ENCODE data around the gene B4GALT6.

B4GALT6 gene

DNA sequence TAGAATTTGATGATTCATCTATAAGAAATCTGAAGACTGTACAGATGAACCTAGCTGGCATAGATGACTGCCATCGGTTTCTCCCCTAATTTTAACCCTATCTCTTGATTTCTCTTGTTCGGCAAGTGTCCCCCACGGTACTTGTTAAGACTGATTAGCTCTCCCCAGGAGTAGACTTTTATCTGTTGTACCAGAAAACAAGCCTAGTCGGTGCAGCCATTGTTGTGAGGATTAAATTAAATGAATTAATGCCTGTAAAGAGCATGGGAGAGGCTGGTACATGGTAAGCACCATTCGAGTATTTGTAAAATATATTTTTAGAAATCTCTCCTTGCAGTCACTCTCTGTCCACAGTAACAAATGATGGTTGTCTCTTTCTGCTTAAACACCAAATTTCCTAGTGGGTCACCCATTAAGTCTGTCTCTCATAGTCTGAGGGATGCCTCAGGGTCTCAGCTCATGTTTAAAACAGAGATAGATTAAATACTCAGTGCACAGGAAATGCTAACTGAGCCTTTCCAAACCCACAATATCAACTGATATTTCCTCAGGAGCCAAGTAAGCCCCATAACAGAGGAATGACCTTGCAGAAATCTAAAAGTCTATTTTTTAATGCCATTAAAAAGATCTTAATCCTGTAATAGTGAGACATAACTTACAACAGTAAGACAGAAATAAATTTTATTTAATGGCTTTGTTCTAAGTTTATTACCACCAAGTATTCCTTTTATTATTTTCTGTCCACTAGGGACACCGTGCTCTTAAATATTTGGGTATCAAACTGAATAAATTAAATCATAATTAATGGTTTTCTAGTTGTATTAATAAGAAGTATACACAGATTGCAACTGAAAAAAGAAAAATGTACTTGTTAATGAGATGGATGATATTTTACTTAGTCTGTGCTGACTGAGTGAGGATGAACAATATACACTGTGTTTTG is 2.9 kb upstream of the B4GALT6 start:
- no peak for DNase-seq

DNA sequence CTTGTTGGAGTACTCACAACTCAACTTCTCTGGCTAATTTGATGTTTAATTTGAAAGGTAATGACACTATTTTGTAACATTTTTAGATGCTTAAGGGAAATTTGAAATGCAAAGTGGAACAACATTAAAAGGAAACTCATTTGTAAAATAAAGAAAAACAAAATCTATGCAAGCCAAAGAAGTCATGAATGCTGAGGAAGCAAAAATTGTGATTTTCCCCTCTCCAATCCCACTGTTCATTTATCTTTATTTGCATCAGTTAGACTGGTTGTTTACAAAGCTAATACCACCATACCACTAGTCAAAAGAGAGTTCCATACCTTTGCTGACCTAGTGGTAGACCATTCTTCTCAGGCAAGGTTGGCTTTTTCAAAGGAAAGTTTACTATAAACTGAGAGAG is 2.2 kb upstream of the B4GALT6 start:
- no peak for DNase-seq

DNA sequence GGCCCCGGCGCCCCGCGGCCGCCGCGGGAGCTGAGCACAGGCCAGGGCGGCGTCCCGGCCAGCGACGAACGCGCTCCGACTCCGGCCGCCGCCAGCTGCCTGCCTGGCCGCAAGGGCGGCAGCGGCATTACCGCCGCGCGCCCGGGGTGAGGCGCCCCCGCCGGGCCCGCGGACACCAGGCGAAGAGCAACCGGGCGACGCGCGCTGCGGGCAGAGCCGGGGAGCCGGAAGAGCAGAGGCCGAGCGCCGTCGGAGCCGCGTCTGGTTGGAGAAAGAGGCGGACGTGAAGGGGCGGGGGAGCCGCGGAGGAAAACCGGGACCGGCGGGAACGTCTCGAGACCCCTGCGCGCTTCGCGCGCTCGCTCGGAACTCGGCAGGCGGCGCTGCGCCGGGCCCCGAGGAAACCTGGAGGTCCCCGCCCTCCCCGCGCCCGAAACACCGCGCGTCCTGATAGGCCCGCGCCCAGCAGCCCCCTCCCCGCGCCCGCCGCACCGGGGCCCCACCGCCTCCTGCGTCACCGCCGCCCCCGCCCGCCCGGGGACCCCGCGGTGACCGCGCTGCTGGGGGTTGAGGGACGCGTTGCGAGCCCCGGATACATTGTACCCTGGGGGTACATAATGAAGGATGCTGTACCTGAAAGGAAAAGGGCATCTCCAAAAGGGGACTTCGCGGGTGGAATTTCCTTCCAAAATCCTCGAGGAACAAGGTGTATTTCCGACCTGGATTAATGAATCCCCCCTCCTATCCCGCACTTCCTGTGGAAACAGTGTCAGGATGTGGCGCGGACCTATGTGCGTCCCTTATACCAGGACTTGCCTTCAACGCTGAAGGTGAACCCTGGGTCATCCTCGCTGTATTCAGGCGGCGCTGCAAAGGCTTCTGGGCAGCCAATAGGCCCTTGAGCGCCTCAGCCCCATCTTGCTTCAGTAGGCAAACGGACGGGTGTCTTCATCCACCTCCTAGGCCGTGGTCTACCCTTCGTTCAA is 1.0 kb upstream of the B4GALT6 start:
- peak; percentile 7 for DNase-seq

DNA sequence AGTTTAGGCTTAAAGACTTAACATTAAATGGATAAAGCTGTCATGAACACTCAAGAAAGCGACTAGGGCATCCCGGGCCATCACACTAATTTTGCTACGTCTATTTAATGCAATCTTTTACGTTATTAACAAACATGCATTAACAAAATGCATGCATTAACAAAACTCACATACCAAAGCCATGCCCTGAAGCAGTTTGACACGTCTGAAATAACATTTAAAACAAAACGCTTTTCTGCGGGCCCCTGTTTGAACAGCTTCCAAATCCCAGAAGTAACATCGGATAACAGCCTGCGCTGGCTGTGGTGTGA is 458 bp downstream of the B4GALT6 start:
- DNase-seq, result no peak

DNA sequence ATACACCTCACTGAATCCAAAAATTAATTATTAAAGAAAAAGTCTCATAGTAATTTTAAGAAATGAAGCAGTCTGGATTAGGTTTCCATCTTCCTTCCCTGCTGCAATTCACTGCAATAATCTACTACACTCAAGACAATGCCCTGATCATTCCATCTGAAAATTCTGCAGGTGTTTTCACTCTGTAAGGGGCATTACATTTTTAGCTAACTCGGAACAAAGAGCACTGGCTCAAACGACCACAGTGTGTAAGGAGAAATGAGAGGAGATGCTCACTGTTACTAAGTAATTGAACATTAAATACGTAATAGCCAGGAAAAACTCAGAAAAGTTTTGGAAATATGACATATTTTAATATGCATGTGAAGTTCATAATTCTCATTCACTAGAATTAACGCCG is 1.3 kb downstream of the B4GALT6 start:
- DNase-seq, result no peak

DNA sequence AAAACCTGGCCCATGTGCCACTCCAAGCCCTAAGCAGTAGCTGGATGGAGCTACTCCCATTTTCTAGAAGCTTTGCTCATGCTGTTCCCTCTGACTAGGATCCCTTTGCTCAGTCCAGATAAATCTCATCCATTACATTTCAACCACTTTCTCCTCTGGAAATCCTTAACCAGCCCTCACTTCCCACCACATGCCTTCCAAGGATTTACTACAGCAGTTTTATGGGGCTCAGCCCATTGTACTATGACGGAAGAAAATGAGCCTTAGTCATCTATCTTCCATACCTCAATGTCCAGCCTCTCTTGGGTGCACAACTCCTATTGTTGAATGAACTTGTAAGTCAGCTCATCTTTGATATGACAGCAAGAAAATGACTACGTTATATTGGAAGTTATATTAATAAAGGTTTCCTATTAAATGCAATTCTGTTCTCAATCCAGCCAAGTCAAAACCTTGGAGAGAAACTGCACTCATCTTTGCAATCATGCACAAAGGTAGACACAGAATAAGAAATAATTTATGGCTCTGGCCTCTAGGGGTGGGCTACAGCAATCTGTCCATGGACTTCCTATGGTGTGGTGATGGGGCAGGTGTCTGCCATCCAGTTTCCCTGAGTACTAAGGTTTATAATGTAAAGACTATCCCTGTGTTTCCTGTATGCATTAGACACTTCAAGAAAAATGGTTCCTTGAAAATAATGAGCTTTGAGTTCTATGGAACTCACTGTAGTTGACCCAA is 3.4 kb downstream of the B4GALT6 start:
- DNase-seq, result no peak

DNA sequence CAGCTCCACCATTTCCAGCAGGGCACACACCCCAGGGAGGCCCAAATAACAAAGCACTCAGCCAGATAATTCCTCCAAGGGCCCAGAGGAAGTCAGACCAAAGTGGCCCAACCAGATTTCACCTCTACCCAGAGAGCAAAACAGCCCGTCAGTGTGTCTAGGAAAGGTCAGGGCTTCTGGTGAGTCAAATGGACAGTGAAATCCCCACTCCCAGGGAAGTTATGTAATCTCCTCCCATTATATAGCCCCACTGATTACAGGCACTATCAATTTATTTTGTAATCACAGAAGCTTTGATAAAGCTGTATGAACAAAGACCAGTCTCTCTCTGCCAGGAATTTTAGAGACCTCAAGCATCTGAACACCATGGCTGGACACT is 4.0 kb downstream of the B4GALT6 start:
- DNase-seq, result no peak

DNA sequence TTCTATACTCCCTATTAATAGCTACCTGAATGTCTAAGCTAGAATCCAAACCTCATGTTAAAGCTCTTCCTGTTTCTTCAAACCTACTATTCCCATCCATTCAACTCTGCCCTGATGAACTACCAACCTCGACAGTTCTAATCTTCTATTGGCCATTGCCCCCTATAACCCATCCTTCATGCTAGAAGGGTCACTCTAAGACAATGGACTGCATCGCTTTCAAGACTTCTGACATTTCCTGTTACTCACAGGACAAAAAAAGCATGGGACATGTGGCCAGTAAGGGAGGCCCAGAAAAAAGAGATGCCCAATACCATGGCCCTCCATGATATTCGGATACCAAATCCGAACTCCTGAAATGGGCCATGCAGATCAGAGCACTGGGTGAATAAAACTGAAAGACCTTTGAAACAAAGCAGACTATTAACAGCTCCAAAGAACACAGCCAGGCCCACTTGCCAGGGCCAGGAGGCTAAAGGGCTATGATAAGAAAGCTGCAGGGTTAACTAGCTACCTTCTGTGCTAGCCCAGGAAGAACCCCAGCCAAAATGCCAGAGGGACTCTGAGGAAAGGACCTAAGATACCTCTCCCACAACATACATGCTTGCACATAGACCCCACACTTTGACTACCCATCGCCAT is 4.5 kb downstream of the B4GALT6 start:
- DNase-seq, result no peak

DNA sequence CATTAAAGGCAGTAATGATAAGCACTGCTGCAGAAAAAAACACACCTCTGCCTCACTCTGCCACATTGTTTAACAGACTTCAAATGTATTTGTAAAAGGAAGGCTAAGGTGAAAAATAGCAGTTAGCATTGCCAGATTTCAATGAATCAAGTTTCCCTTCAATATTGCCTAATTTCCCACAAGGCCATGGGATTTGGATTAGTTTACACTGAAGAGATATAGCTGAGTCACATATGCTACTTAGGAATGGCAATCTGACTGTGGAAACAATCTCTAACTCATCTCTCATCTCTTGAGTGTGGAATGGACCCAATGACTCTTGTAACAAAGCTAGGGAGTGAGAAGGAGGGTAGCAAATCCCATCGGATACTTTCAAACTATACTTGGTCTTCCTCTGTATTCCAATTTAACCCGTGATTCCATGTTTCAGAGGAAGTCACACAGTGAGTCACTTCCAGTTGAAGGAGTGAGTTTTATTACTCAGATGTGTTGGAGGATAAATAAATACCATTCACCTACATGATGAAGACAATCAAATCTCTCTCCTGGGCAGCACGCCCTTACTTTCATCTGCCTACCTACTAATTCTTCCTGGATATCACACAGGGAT is 5.1 kb downstream of the B4GALT6 start:
- DNase-seq, result no peak

DNA sequence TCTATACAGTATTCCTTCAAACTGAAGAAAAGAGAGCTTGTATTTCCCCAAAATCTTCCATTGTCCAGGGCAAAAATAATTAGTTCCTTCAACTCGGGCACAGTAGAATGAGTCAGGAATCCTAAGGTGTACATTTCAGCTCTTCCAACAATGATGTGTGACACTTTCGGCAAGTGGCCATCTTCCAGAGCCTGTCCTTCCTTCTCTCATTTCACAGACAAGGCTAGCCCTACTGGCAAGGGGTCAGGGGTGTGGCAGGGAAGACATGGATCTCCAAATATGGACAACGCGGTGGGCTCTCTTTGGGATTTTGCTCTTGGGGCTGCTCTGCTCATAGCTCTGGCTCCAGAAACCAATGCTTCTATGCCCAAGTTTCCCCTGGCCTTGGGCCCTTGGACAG is 6.0 kb downstream of the B4GALT6 start:
- DNase-seq, result no peak

DNA sequence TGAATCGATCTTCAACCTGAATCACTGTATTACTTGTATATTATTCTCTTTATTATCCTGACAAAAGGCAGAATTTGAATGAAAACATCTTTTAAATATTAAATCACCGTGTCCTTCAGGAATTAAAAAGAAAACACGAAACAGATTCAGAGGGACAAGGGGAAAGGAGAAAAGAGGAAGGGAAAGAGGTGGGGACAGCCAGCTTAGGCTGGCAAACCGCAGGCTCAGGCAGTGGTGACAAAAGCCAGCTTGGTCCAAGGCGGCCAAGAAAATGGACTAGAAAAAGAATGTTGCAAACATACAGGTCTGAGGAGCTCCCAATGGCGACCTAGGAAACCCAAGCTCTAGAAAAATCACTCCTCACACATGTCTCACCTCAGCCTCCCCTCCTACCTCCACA is 6.8 kb downstream of the B4GALT6 start:
- DNase-seq, result no peak

DNA sequence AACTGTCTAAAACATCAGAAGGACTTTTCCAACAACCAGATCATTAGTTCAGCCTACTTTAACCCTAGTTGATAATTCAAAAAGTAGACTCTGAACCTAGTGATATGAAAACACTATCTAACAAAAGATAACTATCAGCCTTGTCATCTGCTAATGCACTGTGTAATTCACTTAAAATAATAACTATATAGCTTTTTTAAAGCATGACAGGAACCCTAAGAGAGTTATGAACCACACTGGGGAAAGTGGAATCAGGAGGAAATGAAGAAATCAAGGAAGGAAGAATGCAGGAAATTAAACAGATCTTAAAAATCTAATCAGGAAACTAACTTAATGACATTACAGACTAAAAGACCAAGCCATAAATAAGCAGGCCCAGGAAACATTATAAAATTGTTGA is 9.0 kb downstream of the B4GALT6 start:
- DNase-seq, result no peak

DNA sequence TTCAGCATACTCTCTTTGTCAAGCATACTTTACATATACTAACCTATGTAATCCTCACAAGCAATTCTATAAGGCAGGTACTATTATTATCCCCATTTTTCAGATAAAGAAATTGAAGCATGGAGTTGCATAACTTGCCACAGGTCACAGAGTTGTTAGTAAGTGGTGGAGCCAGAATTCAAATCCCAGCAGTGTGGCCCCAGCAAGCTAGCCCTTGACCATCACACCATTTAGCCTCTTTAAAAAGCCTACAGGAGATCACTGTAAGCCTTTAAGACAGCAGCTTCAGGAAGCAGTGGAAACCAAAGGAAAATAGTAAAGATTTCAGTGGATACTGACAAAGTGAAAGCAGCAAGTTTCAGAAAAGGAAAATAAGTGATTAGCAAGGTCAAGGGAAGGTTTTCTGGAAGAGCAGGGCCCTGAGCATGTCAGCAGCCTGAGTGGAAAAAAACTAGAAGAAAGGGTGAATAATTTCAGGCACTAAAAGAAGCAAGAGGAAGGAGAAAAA is 11.7 kb downstream of the B4GALT6 start:
- DNase-seq, result no peak

DNA sequence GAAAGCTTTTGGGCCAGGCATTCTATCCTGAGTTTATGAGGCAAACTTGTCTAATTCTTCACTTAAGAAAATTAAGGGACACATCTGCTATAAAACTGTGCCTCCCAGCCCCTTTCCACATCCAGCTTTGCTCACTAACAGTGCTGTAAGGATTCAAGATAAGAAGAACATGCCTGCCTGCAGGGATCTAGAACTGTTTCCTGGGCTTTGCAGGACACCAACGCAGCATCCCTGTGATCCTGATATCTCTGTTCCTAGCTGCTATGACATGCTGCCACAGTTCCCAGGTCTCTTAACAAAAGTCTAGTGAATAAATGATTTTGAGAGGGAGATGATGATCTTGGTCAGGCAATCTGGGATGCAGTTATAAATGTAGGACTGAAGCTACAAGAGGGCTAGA is 12.4 kb downstream of the B4GALT6 start:
- DNase-seq, result no peak

DNA sequence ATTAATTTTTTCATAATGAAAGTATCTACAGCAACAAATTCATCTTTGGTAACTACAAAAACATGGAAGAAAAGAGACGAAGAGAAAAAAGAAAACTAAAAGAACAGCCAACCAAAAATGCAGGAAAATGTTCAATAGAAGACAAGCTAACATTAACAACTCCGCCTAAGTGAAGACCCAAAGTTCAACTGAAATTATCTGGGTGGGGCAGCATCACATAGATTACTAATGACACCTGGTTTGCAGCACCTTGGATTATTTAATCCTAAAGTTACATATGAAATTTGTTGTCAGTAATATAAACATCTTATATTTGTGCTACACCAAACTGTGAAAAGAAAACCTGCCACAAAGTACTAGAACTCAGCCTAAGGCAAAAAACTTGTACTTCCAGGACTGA is 14.8 kb downstream of the B4GALT6 start:
- DNase-seq, result no peak

DNA sequence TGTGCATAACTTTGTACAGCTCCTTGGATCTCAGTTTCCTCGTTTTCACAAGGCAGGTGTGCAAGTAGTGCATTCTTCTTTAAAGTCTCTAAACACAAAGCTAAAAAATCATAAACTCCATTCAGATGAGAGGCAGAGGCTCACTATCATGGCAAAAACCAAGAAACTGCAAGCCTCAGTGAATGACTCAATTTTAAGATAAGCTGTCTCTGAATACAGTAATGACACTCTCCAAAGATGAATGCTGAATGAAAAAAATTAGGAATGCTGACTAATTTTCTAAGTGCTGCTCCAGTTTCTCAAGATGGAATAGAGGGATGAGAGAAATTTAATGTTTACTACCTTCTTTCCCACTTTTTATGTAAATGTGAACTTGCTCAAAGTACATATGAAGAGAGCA is 17.2 kb downstream of the B4GALT6 start:
- DNase-seq, result no peak

DNA sequence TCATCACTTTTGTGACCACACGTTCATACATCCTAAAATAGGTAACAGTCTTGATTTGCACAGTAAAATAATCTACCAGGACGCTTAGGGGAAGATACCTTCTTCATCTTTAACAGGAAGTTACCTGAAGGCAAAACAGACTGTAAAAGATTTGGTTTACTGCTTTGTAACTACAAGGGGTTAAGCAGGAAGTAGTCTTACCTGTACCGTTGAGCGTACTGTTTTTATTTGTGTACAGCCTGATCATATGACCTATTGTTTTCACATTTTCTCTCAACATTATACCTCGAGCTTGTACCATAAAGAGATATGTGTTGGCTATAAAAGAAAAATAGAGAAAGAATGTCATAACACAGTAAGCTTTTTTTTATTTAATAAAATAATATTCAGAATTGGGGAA is 18.3 kb downstream of the B4GALT6 start:
- no peak for DNase-seq

DNA sequence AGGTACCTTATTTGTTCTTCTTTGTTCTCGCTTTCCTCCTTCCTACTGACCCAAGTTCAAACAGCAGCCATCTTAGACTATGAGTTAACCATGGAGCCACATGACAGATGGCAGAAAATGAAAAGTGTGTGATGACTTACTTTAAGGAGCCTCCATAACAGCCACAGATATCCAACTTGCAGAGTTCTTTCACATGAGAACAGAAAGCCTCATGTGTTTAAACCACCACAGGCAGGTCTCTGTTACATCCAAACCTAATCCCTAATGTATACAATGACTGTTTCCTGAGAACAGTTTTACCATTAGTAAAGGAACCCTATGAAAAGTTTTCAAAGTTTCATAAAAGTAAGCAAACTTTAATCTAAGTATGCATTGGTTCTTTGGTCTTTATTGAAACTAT is 20.3 kb downstream of the B4GALT6 start:
- no peak for DNase-seq

DNA sequence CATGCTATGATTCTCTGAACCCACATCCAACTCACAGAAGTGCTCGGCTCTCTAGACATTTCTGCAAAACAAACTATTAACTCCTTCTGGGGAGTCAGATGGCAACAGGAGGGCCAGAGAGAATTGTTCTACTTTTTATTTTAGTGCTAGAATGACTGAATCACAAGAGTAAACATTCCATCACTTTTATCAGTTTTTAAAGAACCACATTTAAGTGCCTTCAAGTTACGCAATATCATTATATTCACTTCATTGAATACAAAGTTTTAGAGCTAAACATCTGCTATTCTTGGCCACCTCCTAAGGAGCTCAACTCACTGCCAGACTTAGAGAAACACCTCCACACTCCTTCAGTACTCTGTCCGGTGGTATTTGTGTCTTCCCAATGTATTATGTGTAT is 22.4 kb downstream of the B4GALT6 start:
- DNase-seq, result no peak

DNA sequence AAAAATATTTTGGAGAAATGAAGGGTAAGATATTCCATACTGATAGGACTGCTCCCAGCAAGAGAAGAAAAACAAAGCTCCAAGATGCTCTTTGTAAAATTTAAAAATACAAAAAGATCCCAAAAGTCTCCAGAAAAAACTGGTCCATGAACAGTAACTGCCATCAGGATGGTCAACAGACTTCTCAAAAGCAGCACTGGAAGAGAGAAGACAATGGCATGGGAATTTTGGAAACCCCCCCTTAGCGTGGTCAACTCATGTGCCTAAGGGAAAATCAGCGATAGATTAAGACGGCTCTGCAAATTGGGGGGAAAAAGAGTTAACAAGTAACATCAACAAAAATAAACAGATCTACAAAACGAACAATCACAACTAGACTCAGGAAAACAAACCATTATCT is 23.6 kb downstream of the B4GALT6 start:
- no peak for DNase-seq

DNA sequence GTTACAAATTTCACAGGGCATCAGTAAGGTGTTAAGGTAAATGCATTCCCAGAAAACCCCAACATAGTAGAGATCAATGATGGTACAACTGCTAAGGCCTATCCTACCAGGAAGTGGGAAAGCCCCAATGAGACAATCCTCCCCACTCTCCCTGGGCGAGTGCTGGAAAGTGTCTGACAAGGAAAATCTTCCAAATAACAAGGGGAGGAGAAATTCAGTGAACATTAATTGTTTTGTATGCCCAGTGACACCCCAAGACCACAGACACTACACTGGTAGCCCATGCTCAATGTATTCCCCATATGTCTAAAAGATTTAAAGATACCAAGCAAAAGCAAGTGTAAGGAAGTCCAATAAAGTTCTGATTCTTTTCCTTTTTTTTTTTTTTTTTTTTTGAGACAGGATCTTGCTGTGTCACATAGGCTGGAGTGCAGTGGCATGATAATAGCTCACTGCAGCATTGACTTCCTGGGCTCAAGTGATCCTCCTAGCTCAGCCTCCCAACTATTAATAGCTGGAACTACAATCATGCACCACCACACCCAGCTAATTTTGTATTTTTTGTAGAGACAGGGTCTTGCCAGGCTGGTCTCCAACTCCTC is 24.7 kb downstream of the B4GALT6 start:
- no peak for DNase-seq

Measured in T-helper 9 cell (primary cell).